Raji (cell line): ENCODE results near the gene OLA1.
A peak's percentile ranks its signal among the peaks of the same experiment; 100 is the strongest.

Source experiments
- POLR2A ChIP-seq: IDR thresholded peaks from 2 replicates; pipeline ENCODE4 v1.6.1; 2011; ENCODE audit warnings: low read depth, low read length, control low read depth; ENCODE audit not compliant: insufficient read depth

Gene OLA1

GRCh38 chr2:174053355-174054151 is 194.8 kb downstream of the OLA1 start:
- no peak for TF ChIP-seq POLR2A

- no peak for TF ChIP-seq POLR2A
Measured at GRCh38 chr2:174052584-174052976, 195.8 kb downstream of the OLA1 start.

GRCh38 chr2:174051741-174052583 is 196.4 kb downstream of the OLA1 start:
- no peak for TF ChIP-seq POLR2A

GRCh38 chr2:174051068-174051467 is 197.3 kb downstream of the OLA1 start:
- TF ChIP-seq POLR2A: no peak

GRCh38 chr2:174049895-174050294 is 198.4 kb downstream of the OLA1 start:
- no peak for TF ChIP-seq POLR2A

- TF ChIP-seq POLR2A: no peak
Measured at GRCh38 chr2:174048243-174048642, 200.1 kb downstream of the OLA1 start.

- TF ChIP-seq POLR2A: no peak
Measured at GRCh38 chr2:174047746-174048145, 200.6 kb downstream of the OLA1 start.

- TF ChIP-seq POLR2A: no peak
Measured at GRCh38 chr2:174046172-174046571, 202.2 kb downstream of the OLA1 start.

GRCh38 chr2:174044556-174044955 is 203.8 kb downstream of the OLA1 start:
- TF ChIP-seq POLR2A: no peak

- TF ChIP-seq POLR2A: no peak
Measured at GRCh38 chr2:174040417-174040701, 208.0 kb downstream of the OLA1 start.

GRCh38 chr2:174039551-174040416 is 208.5 kb downstream of the OLA1 start:
- TF ChIP-seq POLR2A: 0 out of 2 replicates have a peak, but pooled peaks have one; percentile 29

- no peak for TF ChIP-seq POLR2A
Measured at GRCh38 chr2:174038462-174038861, 209.9 kb downstream of the OLA1 start.

- TF ChIP-seq POLR2A: no peak
Measured at GRCh38 chr2:174036825-174037224, 211.5 kb downstream of the OLA1 start.

- no peak for TF ChIP-seq POLR2A
Measured at GRCh38 chr2:174035981-174036742, 212.2 kb downstream of the OLA1 start.
